ENCODE measurements around the gene EPM2A.

GRCh38 chr6:145652572-145652971 lies 82.7 kb downstream of the EPM2A start:
- TF ChIP-seq CTCF (conservative IDR thresholded peaks at IDR 0.05; ENCODE audit: low read length) (no peak), EZH2phosphoT487 (IDR thresholded peaks at IDR 0.05; ENCODE audit: borderline replicate concordance, low read depth, low read length) (no peak)

Measured in OCI-LY7 (cell line).